Panc1 (cell line): ENCODE measurements around the gene NSMCE1. TPM values are rescaled to one million over a fixed set of nuclear protein-coding genes. Genes with fewer than 3 reads are reported as not detected.

Source experiments
- ATAC-seq: fragments of 200-7000 bp; cut with Tn5 transposase; 2 replicates; pipeline ENCODE4 v1.9.1; 2020; ENCODE audit warnings: mild to moderate bottlenecking, moderate library complexity
- BruUV-seq: library from RNA; stranded (reverse); fragments of 400-500 nt; replicated peaks from 2 replicates; lab custom pipeline; 2021; lab: Mats Ljungman, UMichigan
- CTCF ChIA-PET: fragments of 300-600 bp; sonication (Branson Sonifier 250); formaldehyde crosslinking; loops from one replicate; lab custom pipeline; 2022; ENCODE audit warnings: antibody characterized with exemption; lab: Charles Lee
- POLR2A ChIA-PET: fragments of 300-600 bp; sonication (Branson Sonifier 250); formaldehyde crosslinking; loops from one replicate; lab custom pipeline; 2022; ENCODE audit warnings: antibody characterized with exemption; lab: Charles Lee
- DNase-seq: peaks from one replicate; pipeline ENCODE4 v3.0.0-alpha.2; 2010; ENCODE audit warnings: low read depth, low spot score
- H3K27ac ChIP-seq: 2 replicates; pipeline ENCODE4 v1.5.1; 2011; ENCODE audit warnings: mild to moderate bottlenecking, low read length, inconsistent platforms
- H3K27me3 ChIP-seq: fragments of 200-500 bp; sonication (Bioruptor generic); 2 replicates; pipeline ENCODE4 v1.6.0; 2014; ENCODE audit warnings: low read length, inconsistent platforms; ENCODE audit not compliant: control insufficient read depth, insufficient read depth
- H3K36me3 ChIP-seq: fragments of 200-500 bp; sonication (Bioruptor generic); 2 replicates; pipeline ENCODE4 v1.5.1; 2014; ENCODE audit warnings: inconsistent platforms, mild to moderate bottlenecking, low read length, moderate library complexity; ENCODE audit not compliant: control insufficient read depth, insufficient read depth
- H3K4me1 ChIP-seq: 2 replicates; pipeline ENCODE4 v1.5.1; 2011; ENCODE audit warnings: inconsistent platforms, mild to moderate bottlenecking, low read length, moderate library complexity; ENCODE audit not compliant: control insufficient read depth, insufficient read depth
- H3K4me3 ChIP-seq, 2 experiments: 2 replicates each; pipeline ENCODE4 v1.5.1; 2011 to 2012; ENCODE audit warnings: low read depth in 2 of 2, low read length in 2 of 2, mild to moderate bottlenecking in 2 of 2, inconsistent platforms in 1 of 2, moderate library complexity in 1 of 2
- H3K9me3 ChIP-seq: fragments of 200-500 bp; sonication (Bioruptor generic); 2 replicates; pipeline ENCODE4 v1.5.1; 2014; ENCODE audit warnings: low read depth, mild to moderate bottlenecking, inconsistent platforms, low read length, moderate library complexity; ENCODE audit not compliant: control insufficient read depth, insufficient read depth
- CTCF ChIP-seq: fragments of 450-650 bp; IDR thresholded peaks from 2 replicates; pipeline ENCODE4 v1.5.1; 2017; ENCODE audit warnings: mild to moderate bottlenecking
- POLR2AphosphoS5 ChIP-seq: IDR thresholded peaks from 2 replicates; pipeline ENCODE4 v1.6.1; 2012; ENCODE audit warnings: mild to moderate bottlenecking, low read depth, low read length, moderate library complexity
- REST ChIP-seq, 2 experiments: IDR thresholded peaks; 2 replicates each; pipeline ENCODE4 v1.6.1; 2011 to 2012; ENCODE audit warnings: low read depth in 2 of 2, control low read depth in 1 of 2, low read length in 1 of 2, mild to moderate bottlenecking in 1 of 2, moderate library complexity in 1 of 2; ENCODE audit not compliant: insufficient read depth in 1 of 2
- SIN3A ChIP-seq: IDR thresholded peaks from 2 replicates; pipeline ENCODE4 v1.6.1; 2012; ENCODE audit warnings: low read depth, mild to moderate bottlenecking, low read length, moderate library complexity, borderline replicate concordance; ENCODE audit not compliant: insufficient read depth
- TCF7L2 ChIP-seq: IDR thresholded peaks from 2 replicates; pipeline ENCODE4 v1.6.1; 2011; ENCODE audit warnings: mild to moderate bottlenecking, low read depth, low read length, inconsistent platforms
- in situ Hi-C: cut with HindIII; loops from 2 replicates; pipeline ENCODE4 v1.10.0; 2016; ENCODE audit warnings: low sequenced_read_pairs, low pct_unique_long_range_greater_than_20kb
- intact Hi-C: fragments of 100-400 bp; cut with micrococcal nuclease; formaldehyde crosslinking; loops from one replicate; pipeline ENCODE4 v1.10.0; 2022; ENCODE audit not compliant: unreplicated experiment
- total RNA-seq: library from RNA; stranded (reverse); gene quantifications from one replicate; pipeline ENCODE4 v1.2.1, GENCODE V29; 2021; ENCODE audit not compliant: unreplicated experiment

The NSMCE1 gene
- total RNA-seq, 1 experiment from 2014 or later: 48.2 TPM

- Histone ChIP-seq H3K4me3 (no peak overlapping the region), H3K36me3 (no peaks in the 10 kb centered on the region), H3K27ac (no peak overlapping the region), H3K27me3 (no peaks in the 10 kb centered on the region), H3K4me1 (no peaks in the 10 kb centered on the region), H3K9me3 (no peaks in the 10 kb centered on the region)
- intact Hi-C loops (no loop called here), in situ Hi-C loops (no loop called here)
- ATAC-seq: no peak
- DNase-seq: no peak
- TF ChIP-seq TCF7L2 (no peak), POLR2AphosphoS5 (no peak), CTCF (no peak), SIN3A (no peak), REST (IDR thresholded peaks at IDR 0.05; ENCODE audit: insufficient read depth in 1 of 2, low read depth in 2 of 2, low read length in 1 of 2) (no peak)
- POLR2A ChIA-PET: no interaction called here
- CTCF ChIA-PET: no interaction called here
- BruUV-seq: no TSS peak
Measured at GRCh38 chr16:27217256-27217655, 51.3 kb downstream of the NSMCE1 start.

- POLR2A ChIA-PET: no interaction called here
- Histone ChIP-seq H3K27ac (no peak overlapping the region), H3K4me1 (no peaks in the 10 kb centered on the region), H3K27me3 (no peaks in the 10 kb centered on the region), H3K36me3 (no peaks in the 10 kb centered on the region), H3K9me3 (no peaks in the 10 kb centered on the region), H3K4me3 (no peak overlapping the region)
- CTCF ChIA-PET: no interaction called here
- intact Hi-C loops: no loop called here
- DNase-seq: no peak
- no TSS peak for BruUV-seq
- in situ Hi-C loops: no loop called here
- ATAC-seq: no peak
- TF ChIP-seq SIN3A (no peak), POLR2AphosphoS5 (no peak), REST (IDR thresholded peaks at IDR 0.05; ENCODE audit: insufficient read depth in 1 of 2, low read depth in 2 of 2, low read length in 1 of 2) (no peak), CTCF (no peak), TCF7L2 (no peak)
Measured at GRCh38 chr16:27216297-27216885, 52.2 kb downstream of the NSMCE1 start.
